GM18505 (cell line): Measurements from ENCODE around the gene C5AR2.
"Not testable (repeated sequence)": the region's sequence is repeated elsewhere in the genome, so short reads cannot be mapped to it uniquely, and the experiment has no call there.

Experiments used
- ATAC-seq: cut with Tn5 transposase; IDR thresholded peaks from one replicate; pipeline ENCODE4 v1.9.1; 2021; ENCODE audit not compliant: unreplicated experiment
- POLR2A ChIP-seq: IDR thresholded peaks from 4 replicates; pipeline ENCODE4 v1.6.1; 2011; ENCODE audit warnings: borderline replicate concordance; ENCODE audit not compliant: insufficient read depth, insufficient read length; ENCODE audit errors: extremely low read depth

The C5AR2 gene

GRCh38 chr19:47339196-47339880 lies 7.4 kb downstream of the C5AR2 start:
- no peak for TF ChIP-seq POLR2A
- no peak for ATAC-seq

- ATAC-seq, result no peak
- TF ChIP-seq POLR2A, result no peak
Observed at GRCh38 chr19:47340477-47341208, 8.7 kb downstream of the C5AR2 start.

GRCh38 chr19:47341734-47342133 lies 9.8 kb downstream of the C5AR2 start:
- no peak for TF ChIP-seq POLR2A
- ATAC-seq, result no peak

- no peak for ATAC-seq
Observed at GRCh38 chr19:47343194-47343802, 11.3 kb downstream of the C5AR2 start.

GRCh38 chr19:47344425-47344824 lies 12.4 kb downstream of the C5AR2 start:
- ATAC-seq, result no peak

More at GRCh38 chr19:47343194-47343802, 11.3 kb downstream of the C5AR2 start:
- TF ChIP-seq POLR2A, result no peak

GRCh38 chr19:47346024-47346423 lies 14.0 kb downstream of the C5AR2 start:
- not testable (repeated sequence) for ATAC-seq

More at GRCh38 chr19:47344425-47344824, 12.4 kb downstream of the C5AR2 start:
- no peak for TF ChIP-seq POLR2A

GRCh38 chr19:47348819-47349795 lies 17.1 kb downstream of the C5AR2 start, which contains the start of gene DHX34:
TSS of gene DHX34 (plus strand) at chr19:47349315. CDS start at chr19:47353031, 3,716 bp downstream.
- ATAC-seq, result peak; percentile 90
- TF ChIP-seq POLR2A, result peak; percentile 84

- no peak for ATAC-seq
- TF ChIP-seq POLR2A, result no peak
Observed at GRCh38 chr19:47350630-47351029, 18.7 kb downstream of the C5AR2 start.

- no peak for TF ChIP-seq POLR2A
- no peak for ATAC-seq
Observed at GRCh38 chr19:47351548-47351947, 19.6 kb downstream of the C5AR2 start.

GRCh38 chr19:47352095-47352494 lies 20.1 kb downstream of the C5AR2 start:
- no peak for ATAC-seq
- TF ChIP-seq POLR2A, result no peak

- no peak for ATAC-seq
- TF ChIP-seq POLR2A, result no peak
Observed at GRCh38 chr19:47353307-47353712, 21.3 kb downstream of the C5AR2 start.

GRCh38 chr19:47356900-47357299 lies 24.9 kb downstream of the C5AR2 start:
- no peak for ATAC-seq
- no peak for TF ChIP-seq POLR2A
